A673 (cell line): ENCODE data around the gene RLF.

Source experiments
- CTCF ChIP-seq: fragments of 300-800, 200-600 bp; sonication (generic); conservative IDR thresholded peaks from 2 replicates; pipeline ENCODE4 v1.5.1; 2017; ENCODE audit warnings: low read depth, mild to moderate bottlenecking, antibody characterized with exemption, low read length, moderate library complexity, mixed read lengths
- EZH2 ChIP-seq: fragments of 200-600 bp; sonication (generic); IDR thresholded peaks from 2 replicates; pipeline ENCODE4 v1.6.1; 2017; ENCODE audit warnings: borderline replicate concordance, low read depth, mild to moderate bottlenecking, mixed read lengths, antibody characterized with exemption, low read length; ENCODE audit not compliant: poor library complexity, severe bottlenecking

- no peak for TF ChIP-seq CTCF
- TF ChIP-seq EZH2, result no peak
Observed at GRCh38 chr1:40274331-40274730, 113.1 kb downstream of the RLF start.
